ENCODE data around the gene MAGI1.

MAGI1 gene

DNA sequence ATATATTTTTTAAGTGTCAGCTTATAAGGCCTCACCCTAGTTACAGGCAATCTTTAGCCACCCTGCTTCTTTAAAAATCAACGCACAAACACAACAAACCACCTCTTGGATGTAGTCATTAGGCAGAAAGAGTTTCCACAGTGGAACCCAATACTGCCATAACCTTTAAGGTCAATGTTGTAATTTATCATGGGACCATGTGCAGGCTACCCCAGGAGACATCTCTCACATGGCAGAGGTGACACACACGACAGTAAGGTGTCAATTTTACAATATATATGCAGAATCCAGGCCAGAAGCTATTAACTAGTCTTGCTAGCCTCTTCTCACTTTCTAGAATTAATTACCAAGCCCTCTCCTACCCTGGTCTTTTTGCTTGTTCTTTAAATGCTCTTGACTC is 336.5 kb downstream of the MAGI1 start:
- DNase-seq: no peak

DNA sequence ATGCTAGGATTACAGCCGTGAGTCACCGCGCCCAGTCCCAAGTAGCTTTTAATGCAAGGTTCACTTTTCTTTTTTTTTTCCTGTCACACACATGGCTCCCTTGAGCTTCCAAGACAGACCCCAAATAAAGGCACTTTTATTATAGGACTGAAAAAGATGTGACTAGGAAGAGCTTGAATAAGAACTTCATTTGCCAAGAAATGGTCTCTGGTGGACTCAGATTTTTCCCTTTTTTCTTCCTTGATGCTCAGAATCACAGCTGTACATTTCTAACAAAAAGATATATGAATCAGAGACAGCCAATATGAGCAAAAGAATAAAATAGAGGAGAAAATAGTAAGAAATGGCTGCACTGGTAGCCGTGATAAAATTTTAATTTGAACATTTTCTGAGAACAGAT is 337.2 kb downstream of the MAGI1 start:
- no peak for DNase-seq

DNA sequence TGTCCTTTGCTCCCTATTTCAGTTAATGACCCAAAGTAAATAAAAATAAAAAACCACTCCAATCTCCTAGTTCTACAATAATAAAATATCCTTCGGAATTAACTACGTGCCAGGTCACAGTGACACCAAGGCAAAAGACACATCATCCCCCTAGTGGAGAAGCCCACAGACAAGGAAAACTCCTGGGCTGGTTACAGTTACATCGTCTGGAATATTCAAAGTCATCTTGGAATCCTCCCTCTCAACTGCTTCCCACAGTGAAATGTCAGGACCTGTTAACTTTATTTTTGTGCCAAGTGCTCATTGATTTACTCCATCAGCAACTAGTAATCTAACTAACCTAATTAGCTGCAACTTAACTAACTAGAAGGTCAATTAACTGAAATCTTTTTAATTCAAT is 349.3 kb downstream of the MAGI1 start:
- no peak for DNase-seq

DNA sequence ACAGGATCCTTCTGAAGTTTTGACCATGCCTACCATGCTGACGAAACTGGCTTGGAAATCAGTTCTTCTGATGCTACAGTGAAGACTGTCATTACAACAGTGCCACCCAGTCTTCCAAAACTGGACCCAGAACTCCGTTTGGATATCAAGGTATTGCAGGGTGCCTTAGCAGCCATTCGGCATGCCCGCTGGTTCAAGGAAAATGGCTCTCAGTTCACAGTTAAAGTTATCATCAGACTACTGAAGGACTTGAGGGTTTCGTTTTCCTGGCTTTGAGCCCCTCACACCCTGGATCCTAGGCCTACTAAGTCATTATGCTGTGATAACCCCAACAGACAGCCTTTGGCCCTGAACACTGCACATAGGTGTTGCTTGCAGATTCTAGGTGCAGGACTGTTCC is 351.0 kb downstream of the MAGI1 start:
- DNase-seq: no peak

DNA sequence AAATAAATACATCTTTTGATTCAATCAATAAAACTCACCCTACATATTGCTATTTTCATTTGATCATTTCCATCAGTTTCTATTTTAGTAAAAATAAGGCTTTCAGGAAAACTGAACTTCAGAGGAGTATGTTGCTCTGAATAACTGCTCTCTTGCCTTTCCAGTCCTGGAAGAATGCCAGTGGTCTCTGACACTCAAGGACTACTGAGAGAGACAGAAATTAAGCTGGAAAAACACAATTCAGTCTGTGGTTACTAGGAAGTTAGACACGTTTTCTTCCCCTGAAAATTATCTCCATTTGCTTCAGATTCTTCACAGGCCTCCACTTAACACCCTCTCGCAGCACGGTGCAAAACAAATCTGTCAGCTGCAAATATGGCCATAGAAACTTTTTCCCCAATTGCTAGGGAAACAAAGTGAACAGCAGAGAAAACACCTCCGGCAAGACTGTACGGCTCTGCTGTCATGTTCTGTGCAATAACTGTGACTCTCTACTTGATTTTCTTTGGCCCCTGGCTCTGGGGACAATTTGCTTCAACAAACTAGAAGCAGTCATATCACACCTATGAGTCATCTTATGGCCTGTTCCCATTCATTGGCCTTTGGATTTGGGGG is 353.0 kb downstream of the MAGI1 start:
- no peak for DNase-seq

DNA sequence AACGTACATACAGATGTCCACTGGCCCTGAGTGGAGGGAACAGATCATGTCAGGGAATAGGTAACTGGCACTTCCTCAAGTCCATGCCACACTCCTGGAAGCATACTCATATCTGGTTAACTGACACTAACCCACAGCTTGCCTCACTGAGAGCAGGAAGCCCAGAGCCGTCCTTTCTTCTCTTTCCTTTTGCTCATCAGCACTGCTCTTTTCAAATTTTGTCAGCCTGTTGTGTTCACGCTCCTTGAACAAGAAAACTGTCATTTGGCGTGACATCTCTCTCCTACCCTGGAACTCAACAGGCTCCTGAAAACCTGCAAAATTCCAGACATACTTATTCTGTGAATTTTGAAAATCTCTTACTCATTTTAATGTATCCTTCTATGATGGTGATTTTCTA is 360.2 kb downstream of the MAGI1 start:
- no peak for DNase-seq

DNA sequence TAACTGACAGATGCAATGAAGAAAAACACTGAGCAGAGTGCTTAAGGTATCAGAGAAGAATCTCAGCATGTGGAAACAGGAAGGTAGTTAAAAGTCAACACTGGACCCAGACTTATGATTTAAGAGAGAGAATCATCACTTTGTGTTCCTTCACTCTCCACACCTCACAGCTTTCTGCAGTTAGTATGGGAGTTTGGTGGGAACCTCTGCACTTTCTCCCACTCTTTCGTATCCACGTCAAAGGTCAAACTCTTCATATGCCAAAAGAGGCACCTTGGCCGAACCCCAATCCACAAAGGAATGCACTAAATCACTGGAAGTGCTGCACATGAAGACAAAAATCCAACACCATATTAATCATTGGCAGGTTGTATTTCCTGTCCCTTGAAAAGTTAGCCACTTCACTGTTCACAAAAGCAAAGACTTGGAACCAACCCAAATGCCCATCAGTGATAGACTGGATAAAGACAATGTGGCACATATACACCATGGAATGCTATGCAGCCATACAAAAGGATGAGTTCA is 361.2 kb downstream of the MAGI1 start:
- DNase-seq: no peak

DNA sequence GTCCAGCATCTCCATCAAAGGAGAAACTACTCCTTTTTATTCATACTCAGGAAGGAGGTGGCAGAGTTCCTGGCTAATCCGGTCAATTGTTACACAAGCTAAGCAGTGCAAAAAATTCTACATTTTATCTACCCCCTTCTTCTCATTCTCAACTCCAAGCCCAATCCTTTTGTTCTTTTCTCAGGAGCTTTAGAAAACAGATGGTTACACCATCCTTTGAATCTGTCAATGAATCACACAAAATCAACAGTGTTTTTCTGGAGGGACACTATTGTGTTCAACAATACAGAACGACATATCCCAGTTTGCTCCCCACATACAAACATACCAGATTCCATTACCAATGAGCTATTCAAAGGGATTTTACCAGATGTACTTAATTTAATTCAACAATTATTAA is 362.1 kb downstream of the MAGI1 start:
- no peak for DNase-seq

DNA sequence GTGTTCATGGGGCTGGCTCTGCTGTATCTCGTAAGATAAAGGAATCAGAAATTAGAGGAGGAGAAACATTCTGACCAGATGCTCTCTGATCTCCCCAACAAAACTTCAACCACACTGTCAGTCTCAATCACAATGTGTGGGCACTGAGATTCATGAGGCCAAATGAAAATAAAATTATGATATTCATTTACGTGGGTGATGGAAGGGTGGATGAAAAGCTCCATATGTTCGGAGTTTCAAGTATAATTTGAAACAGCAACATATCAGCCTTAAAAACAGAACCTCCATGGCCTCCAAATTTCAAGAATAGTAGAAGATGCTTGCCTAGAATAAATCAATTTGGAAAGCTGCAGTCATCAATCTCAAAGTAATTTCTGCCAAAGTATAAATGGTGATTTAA is 363.7 kb downstream of the MAGI1 start:
- no peak for DNase-seq

DNA sequence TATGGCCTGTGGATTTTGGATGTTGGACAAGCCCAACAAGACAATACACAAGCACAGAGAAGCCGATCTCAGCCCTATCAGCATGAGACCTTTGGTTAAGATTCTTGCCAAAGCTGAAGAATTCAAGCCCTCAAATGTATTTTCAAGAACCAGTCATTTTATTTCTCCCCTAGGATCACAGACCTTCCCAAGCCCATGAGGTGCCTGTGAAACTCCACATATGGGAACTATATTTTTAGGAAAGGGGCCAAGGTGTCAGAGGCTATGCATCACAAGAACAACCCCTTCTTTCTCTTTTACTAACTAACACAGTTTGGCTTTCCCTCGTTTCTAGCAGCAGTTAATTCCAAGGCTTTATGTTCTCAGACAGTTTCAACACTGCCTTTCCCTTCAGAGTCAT is 364.5 kb downstream of the MAGI1 start:
- no peak for DNase-seq

DNA sequence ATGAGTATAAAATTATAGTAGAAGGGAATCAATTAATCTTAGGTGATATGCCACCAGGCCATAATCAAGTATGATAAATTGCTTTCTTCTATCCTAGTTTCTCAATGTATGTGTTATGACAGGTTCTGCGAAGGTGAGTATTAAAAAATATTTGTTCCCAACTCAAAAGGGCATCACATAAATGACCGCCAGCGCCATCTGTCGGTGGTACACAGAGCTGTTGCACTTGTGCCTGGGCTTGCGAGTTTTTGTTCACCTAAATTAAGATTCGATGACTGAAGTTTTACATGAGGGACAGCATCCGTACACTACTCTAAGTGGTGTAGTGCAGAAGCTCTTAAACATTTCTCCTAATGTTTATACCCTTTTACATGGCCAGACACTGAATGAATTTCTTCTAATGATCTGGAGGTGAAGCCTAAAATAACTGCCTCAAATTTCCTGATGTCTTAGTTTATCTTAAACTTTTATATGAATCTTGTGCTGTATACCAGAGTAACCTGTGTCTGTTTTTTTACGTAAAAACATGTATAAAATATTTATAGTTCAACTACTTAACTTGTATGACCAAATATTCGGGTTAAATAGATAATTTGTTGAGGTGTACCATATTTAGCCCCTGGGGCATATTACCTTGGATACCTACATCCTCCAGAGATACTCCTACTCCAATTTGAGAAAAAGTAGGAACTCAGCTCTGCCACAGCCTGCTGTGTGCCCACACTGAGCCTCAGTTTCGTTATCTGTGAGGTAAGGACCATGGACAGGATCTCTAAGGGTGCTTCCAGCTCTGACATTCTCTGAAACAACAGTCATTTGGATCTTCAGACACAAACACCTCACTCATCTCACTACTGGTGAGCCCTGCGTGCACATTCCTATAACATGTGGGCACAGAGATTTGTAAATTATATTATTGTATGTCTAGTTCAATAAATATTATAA is 365.6 kb downstream of the MAGI1 start:
- DNase-seq: peak; percentile 63

DNA sequence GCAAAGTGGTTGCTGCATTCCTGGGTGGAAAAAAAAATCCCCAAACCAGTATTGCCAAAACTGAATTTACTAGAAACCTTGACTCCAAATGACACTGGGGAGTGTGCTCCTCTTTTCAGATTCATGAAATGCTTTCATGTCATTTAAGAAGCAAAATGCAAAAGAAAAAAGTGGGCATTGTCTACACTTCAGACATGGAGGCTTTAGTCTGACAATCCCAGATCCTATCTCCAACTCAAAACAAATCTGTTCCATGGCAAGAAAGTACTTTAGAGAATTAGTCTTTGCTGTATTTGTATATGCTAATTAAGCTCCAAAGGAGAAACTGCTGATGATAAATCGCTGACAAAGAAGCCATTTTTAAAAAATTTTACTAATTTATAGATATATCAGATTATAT is 366.7 kb downstream of the MAGI1 start:
- no peak for DNase-seq

DNA sequence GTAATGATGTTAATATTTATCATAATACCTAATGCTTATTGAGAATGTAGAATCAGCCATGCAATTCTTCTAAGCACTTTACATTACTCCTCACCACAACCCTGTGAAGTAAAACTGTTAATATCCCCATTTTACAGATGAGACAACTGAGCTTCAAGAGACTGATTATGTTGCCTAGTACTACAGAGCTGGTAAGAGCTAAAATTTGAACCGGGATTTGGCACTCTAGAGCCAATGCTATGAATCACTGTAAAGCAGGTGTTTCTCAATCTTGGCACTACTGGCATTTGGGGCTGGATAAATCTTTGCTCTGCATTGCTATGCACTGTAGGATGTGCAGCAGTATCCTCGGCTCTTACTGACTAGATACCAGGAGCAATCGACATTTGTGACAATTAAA is 367.7 kb downstream of the MAGI1 start:
- no peak for DNase-seq

DNA sequence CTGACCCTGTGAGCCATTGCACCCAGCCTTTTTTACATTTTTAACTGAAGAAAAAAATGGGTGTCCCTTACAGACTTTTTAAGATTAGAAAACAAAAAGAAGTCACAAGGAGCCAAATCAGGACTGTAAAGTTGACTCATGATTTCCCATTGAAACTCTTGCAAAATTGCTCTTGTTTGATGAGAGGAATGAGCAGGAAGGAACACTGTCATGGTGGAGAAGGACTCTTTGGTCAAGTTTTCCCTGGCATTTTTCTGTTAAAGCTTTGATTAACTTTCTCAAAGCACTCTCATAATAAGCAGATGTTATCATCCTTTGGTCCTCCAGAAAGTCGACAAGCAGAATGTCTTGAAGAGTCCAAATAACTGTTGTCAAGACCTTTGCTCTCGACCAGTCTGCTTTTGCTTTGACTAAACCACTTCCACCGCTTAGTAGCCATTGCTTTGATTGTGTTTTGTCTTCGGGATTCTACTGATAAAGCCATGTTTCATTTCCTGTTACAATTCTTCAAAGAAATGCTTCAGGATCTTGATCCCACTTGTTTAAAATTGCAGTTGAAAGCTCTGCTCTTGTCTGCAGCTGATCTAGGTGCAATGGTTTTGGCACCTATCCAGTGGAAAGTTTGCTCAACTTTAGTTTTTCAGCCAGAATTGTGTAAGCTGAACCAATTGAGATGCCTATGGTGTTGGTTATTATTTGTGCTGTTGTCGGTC is 369.4 kb downstream of the MAGI1 start:
- DNase-seq: no peak

DNA sequence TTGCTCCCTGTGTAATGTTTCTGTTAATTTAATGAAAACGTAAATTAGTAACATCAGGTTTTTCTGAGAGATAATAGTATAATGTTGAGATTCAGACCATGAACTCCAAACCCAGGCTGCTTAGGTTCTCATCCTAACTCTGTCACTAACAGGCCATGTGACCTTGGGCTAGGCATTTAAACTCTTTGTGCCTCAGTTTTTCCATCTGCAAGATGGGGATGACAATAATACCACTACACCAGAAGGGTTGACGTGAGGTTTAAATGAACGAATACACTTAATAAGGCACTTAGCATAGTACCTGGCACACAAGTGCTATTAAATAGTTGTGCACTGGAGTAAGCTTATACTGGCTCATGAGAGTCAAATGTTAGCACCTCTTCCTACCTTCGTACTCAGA is 370.8 kb downstream of the MAGI1 start:
- no peak for DNase-seq

DNA sequence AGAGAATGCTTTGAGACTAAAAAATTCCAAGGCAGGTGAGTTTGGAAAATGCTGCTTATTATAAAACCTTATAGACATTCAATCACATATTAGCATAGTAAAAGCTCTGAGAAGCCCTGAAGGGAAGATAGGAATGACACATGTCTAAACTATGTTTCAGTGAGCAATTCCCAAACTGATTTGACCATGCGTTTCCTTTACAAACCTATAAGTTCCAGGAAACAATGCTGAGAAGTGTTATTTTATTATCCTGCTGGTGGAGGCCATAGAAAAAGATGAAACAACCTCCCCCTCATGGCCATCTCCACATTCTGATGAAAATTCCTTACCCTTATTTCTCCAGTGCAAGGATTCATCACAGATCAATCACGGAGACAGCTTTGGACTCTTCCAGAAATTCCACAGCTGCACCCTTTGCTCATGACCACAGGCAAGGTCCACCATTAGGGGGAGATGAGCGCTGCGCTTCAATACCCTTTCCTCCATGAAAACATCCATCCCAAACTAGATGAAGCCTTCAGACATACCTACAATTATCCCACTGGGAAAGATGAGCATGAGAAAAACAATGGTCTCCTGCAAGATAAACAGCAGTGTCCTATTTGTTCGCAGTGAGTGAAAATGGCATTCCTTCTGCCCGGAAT is 372.1 kb downstream of the MAGI1 start:
- DNase-seq: no peak

DNA sequence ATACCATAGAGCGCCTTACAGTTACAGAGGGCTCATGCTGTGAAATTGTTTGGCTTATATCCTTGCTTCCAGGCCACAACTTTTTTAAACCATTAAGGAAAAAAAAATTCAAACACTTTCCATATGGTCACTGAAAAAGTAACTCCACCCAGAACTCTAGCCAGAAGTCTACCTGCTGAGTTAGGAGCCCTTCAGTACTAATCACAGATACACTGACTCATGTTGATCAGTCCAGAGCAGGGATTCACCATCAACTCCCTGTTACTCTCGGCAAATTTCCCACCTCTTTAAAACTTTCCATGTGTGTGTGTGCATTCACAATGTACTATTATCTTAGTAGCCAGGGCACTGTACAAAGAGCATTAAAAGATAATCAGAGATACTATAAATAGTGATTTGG is 372.8 kb downstream of the MAGI1 start:
- DNase-seq: no peak

DNA sequence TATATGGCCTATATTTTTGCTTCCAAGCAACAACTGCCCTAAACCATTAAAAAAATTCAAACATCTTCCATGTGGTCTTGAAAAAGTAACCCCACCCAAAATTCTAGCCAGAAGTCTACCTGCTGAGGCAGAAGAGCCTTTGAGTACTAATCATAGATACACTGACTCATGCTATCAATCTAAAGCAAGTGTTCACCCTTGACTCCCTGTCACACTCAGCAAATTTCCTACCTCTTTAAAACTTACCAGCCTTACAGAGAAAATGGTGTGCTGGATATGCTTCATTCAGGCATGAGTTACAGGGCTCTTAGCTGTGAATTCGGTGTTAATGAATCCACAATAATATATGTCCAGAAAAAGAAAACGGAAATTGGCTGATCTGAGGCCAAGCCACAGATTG is 373.8 kb downstream of the MAGI1 start:
- no peak for DNase-seq

DNA sequence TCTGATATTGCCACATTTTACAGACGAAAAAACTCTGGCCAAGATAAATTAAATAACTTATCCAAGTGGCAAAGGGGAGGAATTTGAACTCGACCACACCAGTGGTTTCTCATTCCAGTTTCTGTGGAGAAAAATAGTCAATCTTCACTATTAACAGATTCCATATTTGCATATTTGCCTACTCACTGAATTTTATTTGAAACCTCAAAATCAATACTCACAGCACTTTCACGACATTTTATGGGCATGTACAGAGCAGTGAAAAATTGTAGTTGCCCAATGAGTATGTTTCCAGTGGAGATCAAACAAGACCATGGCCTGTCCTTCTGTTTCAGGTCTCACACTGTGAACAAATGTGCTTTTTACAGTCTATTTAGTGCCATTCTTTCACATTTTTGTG is 374.3 kb downstream of the MAGI1 start:
- no peak for DNase-seq

DNA sequence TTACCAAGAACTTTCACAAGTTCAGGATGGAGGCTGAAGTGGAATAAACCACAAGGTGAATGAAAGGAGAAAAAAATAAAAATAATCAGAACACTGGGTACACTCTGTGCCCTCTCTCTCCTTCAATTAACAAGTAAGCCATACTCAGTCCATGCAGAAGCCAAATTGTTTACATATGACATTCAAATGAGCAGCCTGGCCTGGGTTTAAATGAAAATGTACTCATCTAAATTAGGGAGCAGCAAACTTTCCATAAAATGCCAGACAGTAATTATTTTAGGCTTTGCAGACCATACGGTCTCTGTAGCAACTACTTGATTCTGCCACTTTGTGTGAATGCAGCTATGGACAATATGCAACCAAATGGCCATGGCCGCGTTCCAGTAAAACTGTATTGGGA is 376.6 kb downstream of the MAGI1 start:
- DNase-seq: no peak

DNA sequence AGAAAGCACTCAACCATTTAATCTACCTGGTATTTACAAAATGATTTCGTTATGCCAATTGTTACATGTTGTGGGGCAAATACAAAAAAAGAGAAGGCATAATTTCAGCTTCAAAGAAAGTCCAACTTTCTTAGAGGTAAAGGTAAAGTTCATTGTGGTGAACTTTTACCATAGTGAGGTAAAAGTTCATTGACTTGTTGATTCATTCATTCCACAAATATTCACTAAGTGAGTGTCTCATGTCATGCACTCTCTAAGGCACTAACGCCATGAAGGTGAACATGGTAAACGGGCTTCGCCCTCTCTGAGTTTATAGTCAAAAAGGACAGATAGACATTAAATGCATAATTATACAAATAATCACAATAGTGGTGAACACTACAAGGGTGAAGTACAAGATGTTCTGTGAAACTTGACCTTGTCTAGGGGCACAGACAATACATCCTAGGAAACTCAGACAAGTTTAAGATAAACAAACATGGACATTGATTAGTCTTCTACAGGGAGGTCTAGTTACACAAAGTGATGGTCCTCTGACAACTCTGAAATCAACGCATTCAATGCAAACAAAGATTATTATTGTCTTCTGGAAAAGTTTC is 378.6 kb downstream of the MAGI1 start:
- DNase-seq: no peak

DNA sequence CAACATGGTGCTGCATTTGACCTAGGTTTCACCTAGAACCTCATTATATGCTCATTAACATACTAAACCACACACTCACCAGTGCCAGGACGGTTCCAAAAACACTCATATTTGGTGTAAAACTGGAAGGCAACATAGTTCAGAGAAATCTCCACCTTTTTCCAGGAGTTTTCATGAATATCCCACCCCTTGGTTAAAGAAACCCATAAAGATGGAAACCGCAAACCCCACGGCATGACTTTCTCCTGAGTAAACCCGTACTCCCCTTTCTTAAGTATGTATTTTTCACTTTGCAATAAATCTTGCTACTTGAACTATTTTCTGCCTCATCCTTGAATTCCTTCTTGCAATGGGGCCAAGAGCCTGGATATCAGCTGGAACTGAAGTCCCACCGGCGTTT is 379.3 kb downstream of the MAGI1 start:
- DNase-seq: no peak

DNA sequence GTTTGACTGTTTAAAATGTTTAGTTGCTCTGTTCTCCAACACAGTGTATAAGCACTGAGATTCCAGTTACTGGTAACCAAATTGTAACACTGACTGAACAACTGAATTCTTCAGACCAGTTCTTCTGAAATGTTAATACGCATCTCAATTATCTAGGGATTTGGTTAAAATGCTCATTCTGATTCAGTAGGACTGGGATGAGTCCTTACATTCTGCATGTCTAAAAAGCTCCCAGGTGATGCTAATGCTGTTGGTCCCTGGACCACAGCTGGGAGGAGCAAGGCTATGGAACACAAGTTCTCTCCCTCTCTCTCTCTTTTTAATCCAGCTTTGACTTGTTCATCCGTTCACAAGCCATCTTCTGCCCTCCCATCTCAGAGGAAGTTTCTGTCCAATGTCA is 380.3 kb downstream of the MAGI1 start:
- DNase-seq: no peak

Measured in islet precursor cell (in vitro differentiated cells).